Uterus (tissue), 2 donors: Measurements from ENCODE around the gene FAM151A.

Experiments used
- POLR2A ChIP-seq, 2 donors: fragments of 450-650 bp; IDR thresholded peaks; one replicate each; pipeline ENCODE4 v1.6.1; 2016; ENCODE audit warnings: antibody characterized with exemption in 2 of 2, mild to moderate bottlenecking in 1 of 2, moderate library complexity in 1 of 2
- TF ChIP-seq, protein P1 (sequence below), 4 experiments: fragments of 200-600 bp in 2 of 4; fragments of 450-650 bp in 2 of 4; sonication (generic) in 2 of 4; IDR thresholded peaks; one replicate each; pipeline ENCODE4 v1.5.1; 2016 to 2019; ENCODE audit warnings: antibody characterized with exemption in 4 of 4, mild to moderate bottlenecking in 2 of 4, moderate library complexity in 1 of 4

GRCh38 chr1:54610048-54610447 lies 13.3 kb downstream of the FAM151A start:
- TF ChIP-seq, protein P1, sequence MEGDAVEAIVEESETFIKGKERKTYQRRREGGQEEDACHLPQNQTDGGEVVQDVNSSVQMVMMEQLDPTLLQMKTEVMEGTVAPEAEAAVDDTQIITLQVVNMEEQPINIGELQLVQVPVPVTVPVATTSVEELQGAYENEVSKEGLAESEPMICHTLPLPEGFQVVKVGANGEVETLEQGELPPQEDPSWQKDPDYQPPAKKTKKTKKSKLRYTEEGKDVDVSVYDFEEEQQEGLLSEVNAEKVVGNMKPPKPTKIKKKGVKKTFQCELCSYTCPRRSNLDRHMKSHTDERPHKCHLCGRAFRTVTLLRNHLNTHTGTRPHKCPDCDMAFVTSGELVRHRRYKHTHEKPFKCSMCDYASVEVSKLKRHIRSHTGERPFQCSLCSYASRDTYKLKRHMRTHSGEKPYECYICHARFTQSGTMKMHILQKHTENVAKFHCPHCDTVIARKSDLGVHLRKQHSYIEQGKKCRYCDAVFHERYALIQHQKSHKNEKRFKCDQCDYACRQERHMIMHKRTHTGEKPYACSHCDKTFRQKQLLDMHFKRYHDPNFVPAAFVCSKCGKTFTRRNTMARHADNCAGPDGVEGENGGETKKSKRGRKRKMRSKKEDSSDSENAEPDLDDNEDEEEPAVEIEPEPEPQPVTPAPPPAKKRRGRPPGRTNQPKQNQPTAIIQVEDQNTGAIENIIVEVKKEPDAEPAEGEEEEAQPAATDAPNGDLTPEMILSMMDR (IDR thresholded peaks at IDR 0.05): no peak
- no peak for TF ChIP-seq POLR2A (IDR thresholded peaks at IDR 0.05)
